Stomach (tissue), 4 donors: Measurements from ENCODE around the gene MMP25.

Source experiments
- CTCF ChIP-seq, 7 experiments: fragments of 450-650 bp in 4 of 7; fragments of 200-600 bp in 3 of 7; sonication (generic) in 3 of 7; IDR thresholded peaks; one replicate each; pipeline ENCODE4 v1.5.1; 2016 to 2019; ENCODE audit warnings: antibody characterized with exemption in 7 of 7, control low read depth in 2 of 7, mild to moderate bottlenecking in 1 of 7
- EP300 ChIP-seq: sonication (generic); formaldehyde crosslinking; IDR thresholded peaks from one replicate; pipeline ENCODE4 v1.6.1; 2017; ENCODE audit warnings: antibody characterized with exemption
- POLR2A ChIP-seq, 4 donors: fragments of 450-650 bp; IDR thresholded peaks; one replicate each; pipeline ENCODE4 v1.6.1; 2016; ENCODE audit warnings: antibody characterized with exemption in 4 of 4, control low read depth in 2 of 4, mild to moderate bottlenecking in 1 of 4, moderate library complexity in 1 of 4
- POLR2AphosphoS5 ChIP-seq, 3 donors: sonication (generic); formaldehyde crosslinking; IDR thresholded peaks; one replicate each; pipeline ENCODE4 v1.6.1; 2016; ENCODE audit warnings: antibody characterized with exemption in 3 of 3

- no peak for TF ChIP-seq CTCF (IDR thresholded peaks at IDR 0.05)
- no peak for TF ChIP-seq EP300
- no peak for TF ChIP-seq POLR2A (IDR thresholded peaks at IDR 0.05)
- TF ChIP-seq POLR2AphosphoS5 (IDR thresholded peaks at IDR 0.05), result peak in 2 of 3 donors; percentile 28 to 43
These were observed 10.2 kb upstream of the MMP25 start for GRCh38 chr16:3035972-3036725.
